ENCODE results near the gene OTOGL. TPM values are rescaled to one million over a fixed set of nuclear protein-coding genes. Genes with fewer than 3 reads are reported as not detected.

The OTOGL gene
- total and polyA plus RNA-seq, 10 donors = 0.09 to 0.88 (median 0.23) TPM; not detected in 1

DNA sequence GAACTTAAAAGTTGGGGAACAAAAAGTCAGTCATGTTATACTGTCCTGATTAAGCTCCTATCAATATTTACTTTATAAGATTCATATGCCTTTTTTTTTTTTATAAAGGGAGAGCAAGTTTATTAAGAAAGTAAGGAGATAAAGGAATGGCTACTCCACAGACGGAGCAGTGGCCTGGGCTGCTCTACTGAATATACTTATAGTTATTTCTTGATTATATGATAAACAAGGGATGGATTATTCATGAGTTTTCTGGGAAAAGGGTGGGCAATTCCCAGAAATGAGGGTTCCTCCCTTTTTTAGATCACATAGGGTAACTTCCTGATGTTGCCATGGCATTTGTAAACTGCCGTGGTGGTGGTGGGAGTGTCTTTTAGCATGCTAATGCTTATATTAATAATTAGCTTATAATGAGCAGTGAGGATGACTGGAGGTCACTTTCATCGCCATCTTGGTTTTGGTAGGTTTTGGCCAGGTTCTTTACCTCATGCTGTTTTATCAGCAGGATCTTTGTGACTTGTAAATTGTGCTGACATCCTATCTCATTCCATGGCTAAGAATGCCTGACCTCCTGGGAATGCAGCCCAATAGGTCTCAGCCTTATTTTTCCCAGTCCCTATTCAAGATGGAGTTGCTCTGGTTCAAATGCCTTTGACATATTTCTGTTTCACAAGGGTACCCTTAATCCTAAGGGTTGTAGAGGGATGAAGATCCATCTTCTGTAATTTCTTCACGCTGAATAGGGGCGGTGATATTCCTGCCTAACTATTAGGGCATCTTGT lies 73.9 kb downstream of the OTOGL start:
- no peaks in the 10 kb centered on the region for H3K9me3 ChIP-seq
- H3K36me3 ChIP-seq = no peaks in the 10 kb centered on the region
- no peak overlapping the region for H3K27ac ChIP-seq
- no peak overlapping the region for H3K4me3 ChIP-seq
- no peaks in the 10 kb centered on the region for H3K4me1 ChIP-seq
- TF ChIP-seq, protein P1, sequence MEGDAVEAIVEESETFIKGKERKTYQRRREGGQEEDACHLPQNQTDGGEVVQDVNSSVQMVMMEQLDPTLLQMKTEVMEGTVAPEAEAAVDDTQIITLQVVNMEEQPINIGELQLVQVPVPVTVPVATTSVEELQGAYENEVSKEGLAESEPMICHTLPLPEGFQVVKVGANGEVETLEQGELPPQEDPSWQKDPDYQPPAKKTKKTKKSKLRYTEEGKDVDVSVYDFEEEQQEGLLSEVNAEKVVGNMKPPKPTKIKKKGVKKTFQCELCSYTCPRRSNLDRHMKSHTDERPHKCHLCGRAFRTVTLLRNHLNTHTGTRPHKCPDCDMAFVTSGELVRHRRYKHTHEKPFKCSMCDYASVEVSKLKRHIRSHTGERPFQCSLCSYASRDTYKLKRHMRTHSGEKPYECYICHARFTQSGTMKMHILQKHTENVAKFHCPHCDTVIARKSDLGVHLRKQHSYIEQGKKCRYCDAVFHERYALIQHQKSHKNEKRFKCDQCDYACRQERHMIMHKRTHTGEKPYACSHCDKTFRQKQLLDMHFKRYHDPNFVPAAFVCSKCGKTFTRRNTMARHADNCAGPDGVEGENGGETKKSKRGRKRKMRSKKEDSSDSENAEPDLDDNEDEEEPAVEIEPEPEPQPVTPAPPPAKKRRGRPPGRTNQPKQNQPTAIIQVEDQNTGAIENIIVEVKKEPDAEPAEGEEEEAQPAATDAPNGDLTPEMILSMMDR (IDR thresholded peaks at IDR 0.05 in 8 of 11, conservative IDR thresholded peaks at IDR 0.05 in 3 of 11) = no peak
- TF ChIP-seq POLR2A (IDR thresholded peaks at IDR 0.05) (no peak), POLR2AphosphoS5 (IDR thresholded peaks at IDR 0.05) (no peak)
- no peak for DNase-seq
- H3K27me3 ChIP-seq (replicated peaks in 1 of 7) = no peaks in the 10 kb centered on the region
- intact Hi-C loops (cut with DNase I; ENCODE audit: low total_unique reads) = no loop called here
- 78 to 90% (median 88%) methylated on average over 5 of the region's 5 CpGs for WGBS, 5 donors

DNA sequence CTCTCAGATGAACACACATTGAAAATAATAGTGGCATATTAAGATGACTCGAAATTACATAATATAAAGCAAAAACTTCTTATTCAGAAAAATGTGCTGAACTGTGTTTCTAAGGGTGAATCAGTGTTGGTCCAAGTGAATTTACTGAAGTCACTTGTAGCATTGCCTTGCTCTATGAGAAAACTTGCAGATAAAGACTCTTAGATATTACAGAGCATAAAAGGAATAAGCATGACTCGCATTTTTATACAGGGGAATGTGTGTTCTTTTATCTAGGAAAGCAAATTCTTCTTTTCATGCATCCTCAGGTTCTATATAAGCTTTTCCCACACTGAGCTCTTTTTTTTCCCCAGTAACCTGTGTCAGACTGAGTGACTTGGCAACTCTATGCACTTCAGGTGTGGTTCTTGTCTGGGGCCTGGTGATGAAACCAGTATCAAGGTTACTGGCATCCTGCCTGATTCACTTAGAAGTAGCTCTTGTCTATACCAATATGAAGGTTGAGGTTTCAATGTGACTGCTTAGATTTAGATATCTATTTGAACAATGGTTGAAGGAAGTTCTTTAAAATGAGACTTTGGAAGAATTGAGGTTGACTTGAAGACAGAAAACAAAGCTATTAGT lies 76.1 kb downstream of the OTOGL start:
- DNase-seq = no peak
- H3K27ac ChIP-seq = no peak overlapping the region
- TF ChIP-seq POLR2AphosphoS5 (IDR thresholded peaks at IDR 0.05) (no peak), POLR2A (IDR thresholded peaks at IDR 0.05) (no peak)
- TF ChIP-seq, protein P1 (IDR thresholded peaks at IDR 0.05 in 8 of 11, conservative IDR thresholded peaks at IDR 0.05 in 3 of 11) = no peak
- no peaks in the 10 kb centered on the region for H3K36me3 ChIP-seq
- 84 to 89% (median 86%) methylated on average over 2 of the region's 2 CpGs for WGBS, 5 donors
- no peaks in the 10 kb centered on the region for H3K9me3 ChIP-seq
- H3K4me3 ChIP-seq = no peak overlapping the region
- H3K4me1 ChIP-seq = no peaks in the 10 kb centered on the region
- intact Hi-C loops (cut with DNase I; ENCODE audit: low total_unique reads) = no loop called here
- no peaks in the 10 kb centered on the region for H3K27me3 ChIP-seq (replicated peaks in 1 of 7)

DNA sequence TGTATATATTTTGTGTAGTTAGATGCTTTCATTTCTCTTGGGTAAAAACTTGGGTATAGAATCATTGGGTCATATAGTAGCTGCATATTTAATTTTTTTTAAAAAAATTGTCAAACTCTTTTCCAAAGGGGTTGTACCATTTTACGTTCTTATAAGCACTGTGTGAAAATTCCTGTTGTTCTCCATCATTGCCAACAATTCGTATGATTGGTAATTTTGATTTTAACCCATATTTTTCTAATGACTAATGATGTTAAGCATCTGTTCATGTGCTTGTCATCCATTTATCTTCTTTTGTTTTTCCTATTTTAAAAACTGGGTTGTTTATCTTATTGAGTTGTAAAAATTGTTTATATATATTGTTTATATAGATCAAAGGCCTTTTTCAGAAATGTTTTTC lies 77.4 kb downstream of the OTOGL start:
- WGBS, 5 donors = 79 to 87% (median 83%) methylated on average over 2 of the region's 2 CpGs
- DNase-seq = no peak
- Histone ChIP-seq H3K36me3 (no peaks in the 10 kb centered on the region), H3K4me1 (no peaks in the 10 kb centered on the region), H3K4me3 (no peak overlapping the region), H3K9me3 (no peaks in the 10 kb centered on the region), H3K27ac (no peak overlapping the region), H3K27me3 (replicated peaks in 1 of 7) (no peaks in the 10 kb centered on the region)
- TF ChIP-seq, protein P1 (IDR thresholded peaks at IDR 0.05 in 8 of 11, conservative IDR thresholded peaks at IDR 0.05 in 3 of 11) = no peak
- TF ChIP-seq POLR2A (IDR thresholded peaks at IDR 0.05) (no peak), POLR2AphosphoS5 (IDR thresholded peaks at IDR 0.05) (no peak)
- intact Hi-C loops (cut with DNase I; ENCODE audit: low total_unique reads) = no loop called here

- Histone ChIP-seq H3K27ac (no peak overlapping the region), H3K4me1 (no peaks in the 10 kb centered on the region), H3K4me3 (no peak overlapping the region), H3K27me3 (replicated peaks in 1 of 7) (no peaks in the 10 kb centered on the region), H3K9me3 (no peaks in the 10 kb centered on the region), H3K36me3 (no peaks in the 10 kb centered on the region)
- intact Hi-C loops (cut with DNase I; ENCODE audit: low total_unique reads) = no loop called here
- no peak for DNase-seq
- TF ChIP-seq POLR2A (IDR thresholded peaks at IDR 0.05) = no peak
- TF ChIP-seq, protein P1 (IDR thresholded peaks at IDR 0.05 in 8 of 11, conservative IDR thresholded peaks at IDR 0.05 in 3 of 11) = no peak
- 38 to 53% (median 43%) methylated on average over 3 of the region's 3 CpGs for WGBS, 5 donors
Measured at GRCh38 chr12:80178846-80179245, 79.5 kb downstream of the OTOGL start.
